Coronary artery (tissue), 2 donors: ENCODE data around the gene INPP5F.
"Not testable (repeated sequence)": the region's sequence is repeated elsewhere in the genome, so short reads cannot be mapped to it uniquely, and the experiment has no call there.

Source experiments
- DNase-seq: peaks from one replicate; pipeline ENCODE4 v3.0.0-alpha.2; 2017; ENCODE audit warnings: low spot score
- H3K27ac ChIP-seq, 2 donors: fragments of 200-600 bp; sonication (generic); one replicate each; pipeline ENCODE4 v1.5.1; 2016 to 2019
- H3K4me3 ChIP-seq: fragments of 200-600 bp; sonication (generic); 2 replicates; pipeline ENCODE4 v1.5.1; 2016; ENCODE audit warnings: mild to moderate bottlenecking, moderate library complexity
- TF ChIP-seq, protein P1 (sequence below): fragments of 200-600 bp; sonication (generic); IDR thresholded peaks from one replicate; pipeline ENCODE4 v1.5.1; 2019; ENCODE audit warnings: antibody characterized with exemption

Gene INPP5F

DNA sequence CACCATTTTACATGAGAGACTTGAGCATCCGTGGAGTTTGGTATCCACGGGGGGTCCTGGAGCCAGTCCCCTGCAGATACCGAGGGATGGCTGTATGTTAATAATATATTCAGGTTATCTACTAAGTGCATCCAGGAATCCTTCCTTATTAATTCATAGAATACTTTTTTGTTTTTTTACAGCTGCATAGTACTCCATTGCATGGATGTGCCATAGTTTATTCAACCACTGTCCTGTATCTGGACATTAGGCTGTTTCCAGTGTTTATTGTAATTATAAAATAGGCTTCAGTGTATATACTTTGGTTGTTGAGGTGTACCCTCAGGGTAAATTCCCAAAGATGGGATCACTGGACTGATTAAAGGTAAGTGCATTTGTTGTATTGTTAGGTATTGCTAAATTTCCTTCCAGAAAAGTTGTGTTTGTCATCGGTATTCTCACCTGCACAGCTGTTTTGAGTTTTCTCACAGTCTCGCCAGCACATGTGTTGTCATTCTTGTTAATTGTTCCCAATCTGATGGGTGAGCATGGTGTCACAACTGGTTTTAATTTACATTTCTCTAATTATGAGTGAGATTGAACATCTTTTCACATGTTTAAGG, 55.1 kb downstream of the INPP5F start:
- Histone ChIP-seq H3K27ac (no peak overlapping the region), H3K4me3 (no peak overlapping the region)
- TF ChIP-seq, protein P1, sequence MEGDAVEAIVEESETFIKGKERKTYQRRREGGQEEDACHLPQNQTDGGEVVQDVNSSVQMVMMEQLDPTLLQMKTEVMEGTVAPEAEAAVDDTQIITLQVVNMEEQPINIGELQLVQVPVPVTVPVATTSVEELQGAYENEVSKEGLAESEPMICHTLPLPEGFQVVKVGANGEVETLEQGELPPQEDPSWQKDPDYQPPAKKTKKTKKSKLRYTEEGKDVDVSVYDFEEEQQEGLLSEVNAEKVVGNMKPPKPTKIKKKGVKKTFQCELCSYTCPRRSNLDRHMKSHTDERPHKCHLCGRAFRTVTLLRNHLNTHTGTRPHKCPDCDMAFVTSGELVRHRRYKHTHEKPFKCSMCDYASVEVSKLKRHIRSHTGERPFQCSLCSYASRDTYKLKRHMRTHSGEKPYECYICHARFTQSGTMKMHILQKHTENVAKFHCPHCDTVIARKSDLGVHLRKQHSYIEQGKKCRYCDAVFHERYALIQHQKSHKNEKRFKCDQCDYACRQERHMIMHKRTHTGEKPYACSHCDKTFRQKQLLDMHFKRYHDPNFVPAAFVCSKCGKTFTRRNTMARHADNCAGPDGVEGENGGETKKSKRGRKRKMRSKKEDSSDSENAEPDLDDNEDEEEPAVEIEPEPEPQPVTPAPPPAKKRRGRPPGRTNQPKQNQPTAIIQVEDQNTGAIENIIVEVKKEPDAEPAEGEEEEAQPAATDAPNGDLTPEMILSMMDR, result no peak
- DNase-seq, result no peak

DNA sequence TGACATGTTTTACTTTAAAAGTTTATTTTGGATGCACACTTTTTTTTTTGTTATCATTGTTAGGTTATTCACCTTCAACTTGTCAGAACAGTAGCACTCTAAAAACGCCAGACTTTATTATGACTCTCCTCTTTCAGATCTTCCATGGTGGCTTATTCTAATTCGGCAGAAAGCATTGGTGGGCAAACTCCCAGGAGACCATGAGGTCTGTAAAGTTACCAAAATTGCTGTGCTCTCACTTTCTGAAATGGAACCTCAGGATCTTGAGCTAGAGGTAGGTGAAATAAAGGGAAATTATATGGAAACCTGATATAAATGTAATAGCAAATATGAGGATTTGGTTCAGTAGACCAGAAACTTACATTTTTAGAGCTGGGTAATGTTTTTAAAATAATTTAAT, 55.6 kb downstream of the INPP5F start:
- TF ChIP-seq, protein P1, result no peak
- no peak for DNase-seq
- no peak overlapping the region for H3K27ac ChIP-seq
- H3K4me3 ChIP-seq, result no peak overlapping the region

DNA sequence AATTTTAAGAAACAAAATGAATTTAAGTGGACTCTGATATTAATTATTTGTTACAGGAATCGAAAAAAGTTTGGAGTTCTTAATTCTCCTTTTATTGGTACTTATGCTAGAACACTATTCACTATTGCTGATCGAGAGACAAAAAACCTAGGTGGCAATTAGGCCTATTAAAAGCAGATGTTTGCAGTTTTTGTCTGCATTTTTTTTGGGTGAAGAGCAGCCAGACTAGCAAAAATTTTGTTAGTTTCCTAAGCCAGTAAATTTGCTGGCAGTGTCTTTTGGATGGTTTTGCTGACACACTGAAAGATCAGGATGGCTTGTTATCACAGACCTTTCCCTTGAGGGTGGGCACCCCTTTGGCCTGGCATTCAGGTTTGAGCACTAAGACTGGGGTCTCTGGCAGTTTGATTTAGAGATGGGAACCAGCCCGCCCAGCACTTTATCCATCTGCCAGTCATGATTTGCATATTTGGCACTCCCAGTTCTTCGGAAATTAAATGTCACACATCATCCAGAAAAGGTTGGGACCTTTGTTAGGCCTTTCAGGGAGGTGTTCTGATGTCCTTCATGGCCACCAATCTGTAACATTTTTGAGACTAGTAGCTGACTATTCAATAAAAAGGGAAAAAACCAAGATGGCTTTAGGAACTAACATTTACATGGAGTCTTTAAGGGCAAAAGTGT, 57.3 kb downstream of the INPP5F start:
- Histone ChIP-seq H3K27ac (no peak overlapping the region), H3K4me3 (no peak overlapping the region)
- DNase-seq, result no peak
- TF ChIP-seq, protein P1, result no peak

DNA sequence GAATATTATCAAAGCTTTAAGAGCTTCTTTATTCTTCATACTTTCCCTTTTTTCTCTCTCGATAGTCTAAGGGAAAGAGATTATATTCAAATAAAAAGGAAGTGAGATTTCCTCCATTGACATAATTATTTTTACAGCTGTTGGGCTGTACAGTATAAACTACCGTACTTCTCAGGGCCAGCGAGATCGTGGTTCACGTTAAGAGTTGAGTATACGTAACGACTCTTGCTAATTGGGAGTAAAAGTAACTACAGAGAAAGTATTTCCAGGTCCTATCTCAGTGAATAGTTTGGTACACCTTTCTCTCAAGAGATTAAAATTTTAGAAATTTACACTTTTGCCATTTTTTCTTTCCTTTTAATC, 57.8 kb downstream of the INPP5F start:
- no peak overlapping the region for H3K4me3 ChIP-seq
- no peak for DNase-seq
- TF ChIP-seq, protein P1, result no peak
- no peak overlapping the region for H3K27ac ChIP-seq

DNA sequence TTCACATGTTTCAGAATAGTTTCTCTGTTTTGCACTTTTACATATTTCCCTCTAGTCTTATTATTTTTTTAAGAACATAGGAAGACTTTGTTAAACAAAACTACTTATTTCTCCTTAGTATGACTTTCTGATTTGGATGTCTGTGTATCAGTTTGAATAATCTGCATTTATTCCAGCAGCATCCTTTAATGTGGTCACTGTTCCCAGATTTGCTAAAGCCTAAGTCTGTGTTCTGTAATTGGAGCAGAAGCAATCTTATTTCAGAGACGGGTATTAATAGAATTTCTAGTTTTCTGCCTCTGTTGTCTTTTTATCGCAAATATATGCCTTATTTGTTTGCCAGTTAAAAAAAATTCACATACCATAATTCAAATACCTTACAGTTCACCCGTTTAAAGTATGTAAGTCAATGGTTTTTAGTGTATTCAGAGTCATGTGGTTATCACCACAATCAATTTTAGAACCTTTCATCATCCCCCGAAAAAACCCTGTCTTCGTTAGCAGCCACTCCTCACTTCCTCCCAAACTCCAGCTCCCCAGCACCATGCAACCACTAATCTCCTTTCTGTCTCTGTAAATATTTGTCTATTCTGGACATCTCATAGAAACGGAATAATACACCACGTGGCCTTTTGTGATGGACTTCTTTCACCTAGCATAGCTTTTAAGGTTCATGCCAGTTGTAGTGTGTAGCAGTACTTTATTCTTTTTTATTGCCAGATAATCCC, 58.7 kb downstream of the INPP5F start:
- TF ChIP-seq, protein P1, result no peak
- no peak overlapping the region for H3K27ac ChIP-seq
- DNase-seq, result no peak
- no peak overlapping the region for H3K4me3 ChIP-seq

DNA sequence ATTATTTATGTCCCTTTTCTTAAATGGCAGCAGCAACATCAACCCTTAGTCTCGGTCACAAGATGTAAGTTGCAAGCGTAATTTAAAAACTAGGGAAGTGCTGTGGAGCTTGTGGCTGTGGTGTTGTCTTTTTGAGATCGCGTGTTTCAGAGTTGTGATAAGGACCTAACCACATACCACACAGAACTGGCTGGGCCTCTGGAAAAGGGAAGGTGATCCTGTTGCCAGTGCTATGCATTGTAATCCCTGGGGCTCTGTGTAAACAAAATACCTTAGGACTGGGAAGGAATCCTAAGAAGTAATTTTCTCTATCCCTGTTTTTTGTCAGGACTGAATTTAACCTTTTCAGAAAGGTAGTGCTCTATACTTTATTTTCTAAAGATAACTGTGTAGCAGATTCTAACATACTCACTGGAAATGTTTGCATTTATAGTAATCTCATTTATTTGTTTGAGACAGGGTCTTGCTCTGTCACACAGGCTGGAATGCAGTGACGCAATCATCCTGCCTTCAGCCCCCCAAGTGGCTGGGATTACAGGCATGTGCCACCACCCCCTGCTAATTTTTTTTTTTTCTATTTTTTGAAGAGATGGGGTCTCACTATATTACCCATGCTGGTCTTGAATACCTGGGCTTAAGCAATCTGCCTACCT, 60.4 kb downstream of the INPP5F start:
- no peak for DNase-seq
- Histone ChIP-seq H3K27ac (no peak overlapping the region), H3K4me3 (no peak overlapping the region)
- TF ChIP-seq, protein P1, result no peak

DNA sequence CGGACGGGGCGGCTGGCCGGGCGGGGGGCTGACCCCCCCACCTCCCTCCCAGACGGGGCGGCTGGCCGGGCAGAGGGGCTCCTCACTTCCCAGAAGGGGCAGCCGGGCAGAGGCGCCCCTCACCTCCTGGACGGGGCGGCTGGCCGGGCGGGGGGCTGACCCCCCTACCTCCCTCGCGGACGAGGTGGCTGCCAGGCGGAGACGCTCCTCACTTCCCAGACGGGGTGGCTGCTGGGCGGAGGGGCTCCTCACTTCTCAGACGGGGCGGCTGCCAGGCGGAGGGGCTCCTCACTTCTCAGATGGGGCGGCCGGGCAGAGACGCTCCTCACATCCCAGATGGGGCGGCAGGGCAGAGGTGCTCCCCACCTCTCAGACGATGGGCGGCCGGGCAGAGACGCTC, 69.3 kb downstream of the INPP5F start:
- DNase-seq, H3K27ac ChIP-seq, H3K4me3 ChIP-seq: not testable (repeated sequence)
